ENCODE measurements around the gene KRTAP19-7.

DNA sequence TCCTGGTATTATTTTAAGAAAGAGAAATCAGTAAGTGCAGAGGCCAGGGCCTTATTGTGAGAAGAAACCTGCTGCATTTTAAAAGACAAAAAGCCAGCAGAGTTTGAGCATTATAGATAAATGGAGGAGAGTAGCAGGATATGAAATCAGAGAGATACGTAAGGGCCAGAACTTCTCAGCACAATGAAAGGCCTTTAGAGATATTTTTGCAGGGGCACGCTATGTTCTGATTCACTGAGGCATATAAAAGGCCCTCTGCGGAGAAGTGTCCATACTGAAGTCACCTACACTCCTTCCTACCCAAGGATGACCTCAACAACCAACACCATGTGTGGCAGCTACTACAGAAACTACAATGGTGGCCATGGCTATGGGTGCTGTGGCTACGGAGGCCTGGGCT is 31.0 kb upstream of the KRTAP19-7 start, which contains the start of gene KRTAP6-3:
- TF ChIP-seq, protein P1, sequence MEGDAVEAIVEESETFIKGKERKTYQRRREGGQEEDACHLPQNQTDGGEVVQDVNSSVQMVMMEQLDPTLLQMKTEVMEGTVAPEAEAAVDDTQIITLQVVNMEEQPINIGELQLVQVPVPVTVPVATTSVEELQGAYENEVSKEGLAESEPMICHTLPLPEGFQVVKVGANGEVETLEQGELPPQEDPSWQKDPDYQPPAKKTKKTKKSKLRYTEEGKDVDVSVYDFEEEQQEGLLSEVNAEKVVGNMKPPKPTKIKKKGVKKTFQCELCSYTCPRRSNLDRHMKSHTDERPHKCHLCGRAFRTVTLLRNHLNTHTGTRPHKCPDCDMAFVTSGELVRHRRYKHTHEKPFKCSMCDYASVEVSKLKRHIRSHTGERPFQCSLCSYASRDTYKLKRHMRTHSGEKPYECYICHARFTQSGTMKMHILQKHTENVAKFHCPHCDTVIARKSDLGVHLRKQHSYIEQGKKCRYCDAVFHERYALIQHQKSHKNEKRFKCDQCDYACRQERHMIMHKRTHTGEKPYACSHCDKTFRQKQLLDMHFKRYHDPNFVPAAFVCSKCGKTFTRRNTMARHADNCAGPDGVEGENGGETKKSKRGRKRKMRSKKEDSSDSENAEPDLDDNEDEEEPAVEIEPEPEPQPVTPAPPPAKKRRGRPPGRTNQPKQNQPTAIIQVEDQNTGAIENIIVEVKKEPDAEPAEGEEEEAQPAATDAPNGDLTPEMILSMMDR (IDR thresholded peaks at IDR 0.05), result no peak
- no peak for TF ChIP-seq POLR2A (IDR thresholded peaks at IDR 0.05)

Data from heart left ventricle (tissue), 13 donors.